GM12872 (cell line): Measurements from ENCODE around the gene STRADA.

Experiments
- CTCF ChIP-seq: IDR thresholded peaks from 3 replicates; pipeline ENCODE4 v1.5.1; 2011; ENCODE audit warnings: low read depth, mild to moderate bottlenecking, low read length, moderate library complexity; ENCODE audit not compliant: insufficient read depth

Gene STRADA

GRCh38 chr17:63752707-63753106 is 11.1 kb upstream of the STRADA start:
- TF ChIP-seq CTCF = no peak

GRCh38 chr17:63751806-63752205 is 10.2 kb upstream of the STRADA start:
- TF ChIP-seq CTCF = no peak

DNA sequence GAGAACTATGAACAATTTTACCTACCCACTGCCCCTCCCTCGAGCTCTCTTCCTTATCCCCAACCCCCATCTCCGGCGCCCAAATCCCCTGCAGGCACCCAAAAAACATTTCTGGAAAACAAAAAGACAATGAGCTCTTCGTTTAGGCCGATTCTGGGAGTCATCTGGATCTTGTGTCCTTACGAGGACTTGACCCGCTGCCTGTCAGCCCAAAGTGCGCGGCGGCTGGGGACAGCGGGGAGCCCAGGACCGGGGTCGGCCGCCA is 524 bp downstream of the STRADA start:
- no peak for TF ChIP-seq CTCF

GRCh38 chr17:63740464-63741142 is 996 bp downstream of the STRADA start:
- TF ChIP-seq CTCF = no peak

GRCh38 chr17:63735691-63736090 is 5.9 kb downstream of the STRADA start:
- TF ChIP-seq CTCF = no peak

DNA sequence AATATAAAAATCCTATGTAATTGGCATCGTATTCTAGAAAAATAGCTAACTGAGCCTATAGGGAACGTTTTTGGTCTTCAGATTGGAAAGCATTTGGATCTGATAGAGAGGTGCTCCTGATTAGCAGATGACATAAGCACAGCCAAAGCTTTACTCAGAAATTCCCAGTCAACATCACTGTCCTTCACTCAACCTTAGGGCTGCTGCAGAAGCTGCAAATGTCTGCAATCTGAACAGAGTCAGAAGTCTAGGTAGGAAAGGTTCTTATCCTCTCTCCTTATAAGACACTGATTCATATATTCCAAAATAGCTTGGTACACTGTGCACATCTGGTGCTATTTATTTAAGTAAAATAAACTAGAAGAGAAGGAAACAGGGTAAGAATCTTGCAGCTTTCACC is 19.2 kb downstream of the STRADA start:
- TF ChIP-seq CTCF = no peak

GRCh38 chr17:63718988-63719387 is 22.6 kb downstream of the STRADA start:
- TF ChIP-seq CTCF = no peak
